Measurements from ENCODE around the gene KIR2DL4.
"Not testable (repeated sequence)": the region's sequence is repeated elsewhere in the genome, so short reads cannot be mapped to it uniquely, and the experiment has no call there.

The KIR2DL4 gene

DNA sequence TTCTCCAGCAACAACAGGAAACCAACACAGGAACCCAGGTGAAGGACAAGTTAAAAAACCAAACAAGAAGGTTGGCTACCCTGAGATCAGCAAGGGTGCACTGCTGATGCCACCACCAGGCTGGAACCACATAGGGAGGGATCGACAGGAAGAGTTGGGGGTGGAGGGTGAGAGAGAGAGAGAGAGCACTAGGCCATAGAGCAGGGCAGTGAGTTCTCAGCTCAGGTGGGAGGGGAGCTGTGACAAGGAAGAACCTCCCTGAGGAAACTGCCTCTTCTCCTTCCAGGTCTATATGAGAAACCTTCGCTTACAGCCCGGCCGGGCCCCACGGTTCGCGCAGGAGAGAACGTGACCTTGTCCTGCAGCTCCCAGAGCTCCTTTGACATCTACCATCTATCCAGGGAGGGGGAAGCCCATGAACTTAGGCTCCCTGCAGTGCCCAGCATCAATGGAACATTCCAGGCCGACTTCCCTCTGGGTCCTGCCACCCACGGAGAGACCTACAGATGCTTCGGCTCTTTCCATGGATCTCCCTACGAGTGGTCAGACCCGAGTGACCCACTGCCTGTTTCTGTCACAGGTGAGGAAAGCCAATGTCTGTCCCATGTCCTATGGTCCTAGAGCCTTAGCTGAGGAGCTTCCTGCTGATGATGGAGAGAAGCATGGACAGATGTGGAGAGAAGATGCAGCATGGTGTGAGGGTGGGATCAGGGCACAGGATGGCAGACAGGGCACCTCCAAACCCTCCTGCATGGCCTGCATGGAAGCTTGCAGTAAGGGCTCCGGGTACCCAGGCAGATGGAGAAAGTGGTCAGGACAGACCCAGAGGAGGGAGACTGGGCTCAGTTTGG is 2.5 kb downstream of the KIR2DL4 start:
- DNase-seq (ENCODE audit: extremely low spot score) = no peak
- ChIA-PET CTCF (no interaction called here), POLR2A (interaction anchor here (0.6 kb wide), 1 partner anchor 378 kb away, joined by 3 read pairs; no protein-coding TSS in a partner anchor)
- TF ChIP-seq, protein P1, sequence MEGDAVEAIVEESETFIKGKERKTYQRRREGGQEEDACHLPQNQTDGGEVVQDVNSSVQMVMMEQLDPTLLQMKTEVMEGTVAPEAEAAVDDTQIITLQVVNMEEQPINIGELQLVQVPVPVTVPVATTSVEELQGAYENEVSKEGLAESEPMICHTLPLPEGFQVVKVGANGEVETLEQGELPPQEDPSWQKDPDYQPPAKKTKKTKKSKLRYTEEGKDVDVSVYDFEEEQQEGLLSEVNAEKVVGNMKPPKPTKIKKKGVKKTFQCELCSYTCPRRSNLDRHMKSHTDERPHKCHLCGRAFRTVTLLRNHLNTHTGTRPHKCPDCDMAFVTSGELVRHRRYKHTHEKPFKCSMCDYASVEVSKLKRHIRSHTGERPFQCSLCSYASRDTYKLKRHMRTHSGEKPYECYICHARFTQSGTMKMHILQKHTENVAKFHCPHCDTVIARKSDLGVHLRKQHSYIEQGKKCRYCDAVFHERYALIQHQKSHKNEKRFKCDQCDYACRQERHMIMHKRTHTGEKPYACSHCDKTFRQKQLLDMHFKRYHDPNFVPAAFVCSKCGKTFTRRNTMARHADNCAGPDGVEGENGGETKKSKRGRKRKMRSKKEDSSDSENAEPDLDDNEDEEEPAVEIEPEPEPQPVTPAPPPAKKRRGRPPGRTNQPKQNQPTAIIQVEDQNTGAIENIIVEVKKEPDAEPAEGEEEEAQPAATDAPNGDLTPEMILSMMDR (IDR thresholded peaks at IDR 0.05; ENCODE audit: control extremely low read depth, extremely low read depth, low read depth, missing control alignments) = no peak

DNA sequence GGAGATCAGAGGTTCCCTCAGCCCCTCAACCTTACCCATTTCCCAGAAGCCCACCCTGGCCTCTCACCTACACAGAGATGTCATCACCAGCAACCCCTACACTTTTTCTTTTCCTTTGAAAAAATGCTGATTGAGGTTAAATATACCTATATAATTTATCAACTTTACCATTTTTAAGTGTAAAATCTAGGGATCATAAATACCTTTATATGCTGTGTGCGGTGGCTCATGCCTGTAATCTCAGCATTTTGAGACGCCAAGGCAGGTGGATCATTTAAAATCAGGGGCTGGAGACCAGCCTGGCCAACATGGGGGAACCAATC is 3.1 kb downstream of the KIR2DL4 start:
- POLR2A ChIA-PET = interaction anchor here (0.6 kb wide), 1 partner anchor 379 kb away, joined by 3 read pairs; no protein-coding TSS in a partner anchor
- TF ChIP-seq, protein P1 (IDR thresholded peaks at IDR 0.05; ENCODE audit: control extremely low read depth, extremely low read depth, low read depth, missing control alignments) = no peak
- CTCF ChIA-PET = no interaction called here

DNA sequence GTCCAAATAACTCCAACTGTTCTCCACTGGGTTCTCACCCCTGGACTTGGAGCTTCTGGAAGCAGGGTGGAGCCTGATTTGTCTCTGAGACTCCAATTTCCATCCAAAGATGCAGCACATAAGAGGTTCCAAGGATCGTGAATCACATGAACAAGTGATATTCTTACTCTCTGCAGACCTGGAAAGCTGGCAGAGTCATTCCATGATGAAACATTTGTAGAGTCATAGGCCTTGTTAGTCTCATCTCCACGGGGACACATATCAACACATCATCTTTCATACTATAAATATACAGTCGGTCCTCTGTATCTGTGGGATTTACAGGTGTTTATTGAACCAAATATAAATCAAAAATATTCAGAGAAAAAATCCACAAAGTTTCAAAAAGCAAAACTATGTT is 11.2 kb downstream of the KIR2DL4 start:
- DNase-seq (ENCODE audit: extremely low spot score); CTCF ChIA-PET; POLR2A ChIA-PET: not testable (repeated sequence)

More for the DNA sequence above, 3.1 kb downstream of the KIR2DL4 start:
- no peak for DNase-seq (ENCODE audit: extremely low spot score)

DNA sequence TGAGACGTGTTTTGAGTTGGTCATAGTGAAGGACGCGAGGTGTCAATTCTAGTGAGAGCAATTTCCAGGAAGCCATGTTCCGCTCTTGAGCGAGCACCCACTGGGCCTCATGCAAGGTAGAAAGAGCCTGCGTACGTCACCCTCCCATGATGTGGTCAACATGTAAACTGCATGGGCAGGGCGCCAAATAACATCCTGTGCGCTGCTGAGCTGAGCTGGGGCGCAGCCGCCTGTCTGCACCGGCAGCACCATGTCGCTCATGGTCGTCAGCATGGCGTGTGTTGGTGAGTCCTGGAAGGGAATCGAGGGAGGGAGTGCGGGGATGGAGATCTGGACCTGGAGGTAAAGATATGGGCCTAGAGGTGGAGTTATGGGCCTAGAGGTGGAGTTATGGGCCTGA is 12.8 kb downstream of the KIR2DL4 start, which contains the start of gene KIR3DL1:
Gene KIR3DL1, plus strand, starts transcription at position 218 of the 400 bp plus-strand sequence.
- DNase-seq (ENCODE audit: extremely low spot score); POLR2A ChIA-PET; CTCF ChIA-PET: not testable (repeated sequence)

DNA sequence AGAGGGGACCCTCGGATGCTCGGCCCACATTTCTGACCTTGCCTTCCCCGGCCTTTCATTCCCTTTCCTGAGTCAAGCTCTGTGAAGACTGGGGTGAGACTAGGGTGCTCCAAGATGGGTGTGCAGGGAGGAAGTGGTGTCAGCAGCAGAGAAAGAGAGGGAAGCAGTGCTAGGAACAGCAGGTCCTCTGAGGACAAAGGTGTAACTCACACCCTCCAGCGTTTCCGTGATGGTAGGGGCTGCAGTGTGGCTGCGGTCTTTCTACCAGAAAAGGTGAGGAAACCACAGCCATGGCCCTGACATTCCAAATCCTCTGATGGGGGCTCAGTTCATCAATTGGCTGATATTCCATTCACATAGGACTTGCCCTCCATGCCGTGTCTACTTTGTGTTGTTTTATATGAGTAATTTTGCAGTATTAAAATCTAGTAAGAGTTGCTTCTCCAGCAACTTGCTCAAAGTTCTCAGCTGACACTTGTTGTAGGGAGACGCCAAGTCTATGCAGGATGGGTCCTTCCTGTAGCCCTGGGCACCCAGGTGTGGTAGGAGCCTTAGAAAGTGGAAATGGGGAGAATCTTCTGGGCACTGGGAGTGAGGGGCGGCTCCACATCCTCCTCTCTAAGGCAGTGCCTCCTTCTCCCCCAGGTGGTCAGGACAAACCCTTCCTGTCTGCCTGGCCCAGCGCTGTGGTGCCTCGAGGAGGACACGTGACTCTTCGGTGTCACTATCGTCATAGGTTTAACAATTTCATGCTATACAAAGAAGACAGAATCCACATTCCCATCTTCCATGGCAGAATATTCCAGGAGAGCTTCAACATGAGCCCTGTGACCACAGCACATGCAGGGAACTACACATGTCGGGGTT is 14.5 kb downstream of the KIR2DL4 start:
- ChIA-PET CTCF (no interaction called here), POLR2A (no interaction called here)
- no peak for DNase-seq (ENCODE audit: extremely low spot score)
- TF ChIP-seq, protein P1 (IDR thresholded peaks at IDR 0.05; ENCODE audit: control extremely low read depth, extremely low read depth, low read depth, missing control alignments) = no peak

DNA sequence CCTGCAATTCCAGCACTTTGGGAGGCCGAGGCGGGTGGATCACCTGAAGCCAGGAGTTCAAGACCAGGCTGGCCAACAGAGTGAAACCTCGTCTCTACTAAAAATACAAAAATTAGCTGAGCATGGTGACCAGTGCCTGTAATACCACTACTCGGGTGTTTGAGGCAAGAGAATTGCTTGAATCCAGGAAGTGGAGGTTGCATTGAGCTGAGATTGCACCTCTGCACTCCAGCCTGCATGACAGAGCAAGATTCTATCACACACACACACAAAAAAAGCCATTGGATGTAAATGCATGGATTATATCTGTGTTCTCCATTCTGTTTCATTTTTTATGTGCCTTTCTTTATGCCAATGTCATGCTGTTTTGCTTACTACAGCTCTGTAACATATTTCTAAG is 21.0 kb downstream of the KIR2DL4 start:
- CTCF ChIA-PET; DNase-seq (ENCODE audit: extremely low spot score); POLR2A ChIA-PET: not testable (repeated sequence)

DNA sequence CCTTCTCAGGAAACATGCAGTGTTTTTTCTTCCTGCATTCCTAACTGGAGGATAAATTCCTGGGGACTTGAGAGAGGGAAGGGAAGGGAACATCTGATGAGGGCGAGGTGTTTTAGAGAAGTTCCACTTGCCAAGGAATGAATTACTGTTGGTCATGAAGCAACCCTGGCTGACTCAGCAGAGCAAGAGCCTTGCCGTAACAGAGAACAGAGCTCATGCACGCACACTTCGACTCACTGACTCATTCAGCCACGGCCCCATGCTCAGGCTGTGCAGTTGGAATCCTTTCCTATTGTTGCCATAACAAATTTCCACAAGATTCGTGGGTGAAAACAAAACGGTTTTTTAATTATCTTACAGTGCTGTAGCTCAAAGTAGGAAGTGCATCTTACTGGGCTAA is 21.9 kb downstream of the KIR2DL4 start:
- CTCF ChIA-PET; DNase-seq (ENCODE audit: extremely low spot score): not testable (repeated sequence)

DNA sequence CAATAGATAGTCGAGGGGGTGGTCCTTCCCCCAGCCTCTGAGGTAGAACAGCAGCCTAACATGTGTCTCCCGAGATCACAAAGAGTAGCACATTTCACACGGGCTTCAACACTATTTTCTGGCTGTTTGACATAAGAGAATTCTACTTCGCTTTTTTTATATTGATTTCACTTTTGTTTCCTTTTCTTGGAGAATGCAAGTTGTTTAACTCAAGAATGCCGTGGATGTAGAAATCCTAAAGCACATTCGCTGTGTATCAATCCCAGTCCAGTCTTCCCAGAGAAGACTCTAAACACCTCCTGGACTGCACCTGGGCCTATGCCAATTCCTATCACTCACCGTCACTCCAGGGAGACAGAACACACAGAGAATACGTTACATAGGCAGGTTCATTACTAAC is 24.7 kb downstream of the KIR2DL4 start:
- DNase-seq (ENCODE audit: extremely low spot score); POLR2A ChIA-PET; CTCF ChIA-PET: not testable (repeated sequence)

More for the DNA sequence above, 21.9 kb downstream of the KIR2DL4 start:
- POLR2A ChIA-PET = not testable (repeated sequence)

DNA sequence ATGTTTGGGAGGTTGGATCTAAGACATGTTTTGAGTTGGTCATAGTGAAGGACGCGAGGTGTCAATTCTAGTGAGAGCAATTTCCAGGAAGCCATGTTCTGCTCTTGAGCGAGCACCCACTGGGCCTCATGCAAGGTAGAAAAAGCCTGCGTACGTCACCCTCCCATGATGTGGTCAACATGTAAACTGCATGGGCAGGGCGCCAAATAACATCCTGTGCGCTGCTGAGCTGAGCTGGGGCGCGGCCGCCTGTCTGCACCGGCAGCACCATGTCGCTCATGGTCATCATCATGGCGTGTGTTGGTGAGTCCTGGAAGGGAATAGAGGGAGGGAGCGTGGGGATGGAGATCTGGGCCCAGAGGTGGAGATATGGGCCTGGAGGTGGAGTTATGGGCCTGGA is 29.1 kb downstream of the KIR2DL4 start, which contains the start of gene KIR2DS4:
Gene KIR2DS4, plus strand, starts transcription at position 181 of the 400 bp plus-strand sequence.
- POLR2A ChIA-PET; DNase-seq (ENCODE audit: extremely low spot score); CTCF ChIA-PET: not testable (repeated sequence)

DNA sequence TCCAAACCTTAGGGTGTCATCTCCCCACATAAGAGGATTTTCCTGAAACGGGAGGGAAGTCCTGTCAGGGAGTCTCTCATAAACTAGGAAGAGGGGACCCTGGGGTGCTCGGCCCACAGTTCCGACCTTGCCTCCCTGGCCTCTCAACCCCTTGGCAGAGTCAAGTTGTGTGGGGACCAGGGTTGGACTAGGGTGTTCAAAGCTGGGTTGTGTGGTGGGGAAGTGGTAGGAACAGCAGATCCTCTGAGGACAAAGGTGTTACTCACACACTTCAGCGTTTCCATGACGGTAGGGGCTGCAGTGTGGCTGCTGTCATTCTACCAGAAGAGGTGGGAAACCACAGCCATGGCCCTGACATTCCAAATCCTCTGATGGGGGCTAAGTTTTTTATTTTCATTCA is 31.7 kb downstream of the KIR2DL4 start:
- POLR2A ChIA-PET; DNase-seq (ENCODE audit: extremely low spot score); CTCF ChIA-PET: not testable (repeated sequence)

DNA sequence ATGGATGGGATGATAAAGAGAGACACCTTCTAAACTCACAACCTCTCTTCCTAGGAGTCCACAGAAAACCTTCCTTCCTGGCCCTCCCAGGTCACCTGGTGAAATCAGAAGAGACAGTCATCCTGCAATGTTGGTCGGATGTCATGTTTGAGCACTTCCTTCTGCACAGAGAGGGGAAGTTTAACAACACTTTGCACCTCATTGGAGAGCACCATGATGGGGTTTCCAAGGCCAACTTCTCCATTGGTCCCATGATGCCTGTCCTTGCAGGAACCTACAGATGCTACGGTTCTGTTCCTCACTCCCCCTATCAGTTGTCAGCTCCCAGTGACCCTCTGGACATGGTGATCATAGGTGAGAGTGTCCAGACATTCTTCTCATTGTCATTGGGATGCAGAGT is 34.1 kb downstream of the KIR2DL4 start:
- DNase-seq (ENCODE audit: extremely low spot score); POLR2A ChIA-PET; CTCF ChIA-PET: not testable (repeated sequence)

DNA sequence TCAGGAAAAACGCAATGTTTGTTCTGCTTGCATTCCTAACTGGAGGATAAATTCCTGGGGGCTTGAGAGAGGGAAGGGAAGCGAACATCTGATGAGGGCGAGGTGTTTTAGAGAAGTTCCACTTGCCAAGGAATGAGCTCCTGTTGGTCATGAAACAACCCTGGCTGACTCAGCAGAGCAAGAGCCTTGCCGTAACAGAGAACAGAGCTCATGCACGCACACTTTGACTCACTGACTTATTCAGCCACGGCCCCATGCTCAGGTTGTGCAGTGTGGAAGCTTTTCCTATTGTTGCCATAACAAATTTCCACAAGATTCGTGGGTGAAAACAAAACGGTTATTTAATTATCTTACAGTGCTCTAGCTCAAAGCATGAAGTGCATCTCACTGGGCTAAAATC is 39.8 kb downstream of the KIR2DL4 start:
- POLR2A ChIA-PET; DNase-seq (ENCODE audit: extremely low spot score): not testable (repeated sequence)
- CTCF ChIA-PET = interaction anchor here (1.2 kb wide), 1 partner anchor 38 kb away, joined by 3 read pairs; no protein-coding TSS in a partner anchor

DNA sequence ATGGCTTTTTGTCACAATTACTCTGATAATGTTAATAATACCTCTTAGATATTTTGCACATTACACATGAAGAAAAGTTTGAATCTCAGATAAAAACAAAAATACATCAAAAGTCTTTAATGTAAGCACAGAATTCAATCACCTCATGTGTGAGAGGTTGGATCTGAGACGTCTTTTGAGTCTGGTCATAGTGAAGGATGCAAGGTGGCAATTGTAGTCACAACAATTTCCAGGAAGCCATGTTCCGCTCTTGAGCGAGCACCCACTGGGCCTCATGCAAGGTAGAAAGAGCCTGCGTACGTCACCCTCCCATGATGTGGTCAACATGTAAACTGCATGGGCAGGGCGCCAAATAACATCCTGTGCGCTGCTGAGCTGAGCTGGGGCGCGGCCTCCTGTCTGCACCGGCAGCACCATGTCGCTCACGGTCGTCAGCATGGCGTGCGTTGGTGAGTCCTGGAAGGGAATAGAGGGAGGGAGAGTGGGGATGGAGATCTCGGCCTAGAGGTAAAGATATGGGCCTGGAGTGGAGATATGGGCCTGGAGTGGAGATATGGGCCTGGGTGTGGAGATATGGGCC is 46.7 kb downstream of the KIR2DL4 start, which contains the start of gene KIR3DL2:
Gene KIR3DL2, plus strand, starts transcription at position 383 of the 580 bp plus-strand sequence. Its CDS starts 33 bp downstream, at position 416.
- DNase-seq (ENCODE audit: extremely low spot score); CTCF ChIA-PET; POLR2A ChIA-PET: not testable (repeated sequence)

Data from GM10248 (cell line).